GM19324 (cell line): ENCODE results near the gene MELK.

Experiments used
- ATAC-seq: cut with Tn5 transposase; IDR thresholded peaks from one replicate; pipeline ENCODE4 v1.9.1; 2021; ENCODE audit warnings: mild to moderate bottlenecking, moderate library complexity; ENCODE audit not compliant: unreplicated experiment, low FRiP score

Gene MELK

DNA sequence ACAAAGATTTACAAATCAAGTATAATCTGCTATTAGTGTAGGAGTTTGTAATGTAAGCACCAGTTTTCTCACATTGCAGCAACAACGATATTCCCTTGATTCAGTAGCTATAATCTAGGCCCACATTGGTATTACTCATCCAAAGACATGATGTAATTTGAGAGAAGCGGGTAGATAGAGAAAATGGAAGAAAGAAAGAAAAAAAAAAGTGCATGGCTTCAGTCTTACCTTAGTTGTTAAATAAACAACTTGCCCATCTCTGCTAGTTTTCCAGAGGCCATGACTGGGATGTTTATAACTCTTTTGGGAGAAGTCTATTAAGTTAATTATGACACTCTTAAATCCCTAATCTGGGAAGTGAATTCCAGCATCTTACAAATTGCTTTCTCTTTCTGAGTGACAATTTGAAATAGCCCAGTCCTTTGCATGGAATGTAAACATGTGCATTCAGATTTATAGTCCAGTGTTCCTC lies 2.8 kb downstream of the MELK start:
- no peak for ATAC-seq

DNA sequence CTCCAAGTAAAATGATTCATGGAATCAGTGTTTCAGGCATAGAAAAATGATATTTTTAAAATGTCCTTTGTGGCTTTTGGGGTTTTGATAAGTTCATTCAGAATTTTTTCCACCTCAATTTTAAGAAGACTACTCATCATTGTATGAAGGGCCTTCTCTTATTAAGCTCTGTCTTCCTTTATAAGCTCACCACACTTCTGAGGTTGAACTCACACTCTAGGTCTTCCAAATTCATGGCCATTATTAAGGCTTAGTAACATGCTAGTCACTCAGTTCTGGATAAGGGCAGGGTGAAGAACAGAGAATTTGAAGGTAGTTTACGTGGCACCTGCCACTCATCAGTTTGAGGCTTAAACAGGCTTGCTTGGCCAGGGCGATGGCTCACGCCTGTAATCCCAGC lies 4.2 kb downstream of the MELK start:
- no peak for ATAC-seq

DNA sequence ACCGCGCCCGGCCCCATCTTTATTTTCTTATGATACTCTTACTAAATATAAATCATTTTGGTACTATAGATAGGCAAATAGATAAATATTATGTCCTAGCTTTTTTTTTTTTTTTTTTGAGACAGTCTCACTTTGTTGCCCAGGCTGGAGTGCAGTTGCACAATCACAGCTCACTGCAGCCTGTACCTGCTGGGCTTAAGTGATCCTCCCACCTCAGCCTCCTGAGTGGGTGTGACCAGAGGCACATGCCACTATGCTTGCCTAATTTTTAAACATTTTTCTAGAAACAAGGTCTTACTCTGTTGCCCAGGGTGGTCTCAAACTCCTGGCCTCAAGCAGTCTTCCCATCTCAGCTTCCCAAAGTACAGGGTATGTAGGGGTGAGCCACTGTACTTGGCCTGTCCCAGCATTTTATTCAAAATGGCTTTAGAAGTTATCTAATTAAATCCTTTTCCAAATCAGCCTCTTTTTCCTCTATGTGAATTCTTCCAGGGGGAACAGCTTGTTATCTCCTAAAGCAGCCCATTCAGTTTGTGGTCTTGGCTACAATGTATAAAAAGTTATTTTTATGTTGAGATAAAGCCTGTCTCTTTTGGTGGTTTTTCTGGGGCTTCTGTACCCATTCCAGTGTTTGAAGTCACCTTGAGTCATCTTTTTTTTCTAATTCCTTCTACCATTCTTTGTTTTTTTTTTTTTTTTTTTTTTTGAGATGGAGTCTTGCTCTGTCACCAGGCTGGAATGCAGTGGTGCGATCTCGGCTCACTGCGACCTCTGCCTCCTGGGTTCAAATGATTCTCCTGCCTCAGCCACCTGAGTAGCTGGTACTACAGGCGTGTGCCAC lies 12.1 kb downstream of the MELK start:
- ATAC-seq: no peak

DNA sequence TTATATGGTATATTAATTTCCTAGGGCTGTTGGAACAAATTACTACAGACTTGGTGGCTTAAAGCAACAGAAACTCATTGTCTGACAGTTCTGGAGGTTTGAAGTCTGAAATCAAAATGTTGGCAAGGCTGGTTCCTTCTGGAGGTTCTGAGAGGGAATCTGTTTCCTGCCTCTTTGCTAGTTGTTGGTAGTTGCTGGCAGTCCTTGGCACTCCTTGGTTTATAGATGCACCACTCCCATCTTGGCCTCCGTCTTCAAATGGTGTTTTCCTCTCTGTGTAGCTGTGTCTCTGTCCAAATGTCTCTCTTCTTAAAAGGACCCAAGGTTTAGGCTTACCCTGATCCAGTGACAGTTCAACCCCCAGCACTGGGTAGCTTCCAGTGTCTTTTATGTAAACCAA lies 17.5 kb downstream of the MELK start:
- ATAC-seq: no peak

DNA sequence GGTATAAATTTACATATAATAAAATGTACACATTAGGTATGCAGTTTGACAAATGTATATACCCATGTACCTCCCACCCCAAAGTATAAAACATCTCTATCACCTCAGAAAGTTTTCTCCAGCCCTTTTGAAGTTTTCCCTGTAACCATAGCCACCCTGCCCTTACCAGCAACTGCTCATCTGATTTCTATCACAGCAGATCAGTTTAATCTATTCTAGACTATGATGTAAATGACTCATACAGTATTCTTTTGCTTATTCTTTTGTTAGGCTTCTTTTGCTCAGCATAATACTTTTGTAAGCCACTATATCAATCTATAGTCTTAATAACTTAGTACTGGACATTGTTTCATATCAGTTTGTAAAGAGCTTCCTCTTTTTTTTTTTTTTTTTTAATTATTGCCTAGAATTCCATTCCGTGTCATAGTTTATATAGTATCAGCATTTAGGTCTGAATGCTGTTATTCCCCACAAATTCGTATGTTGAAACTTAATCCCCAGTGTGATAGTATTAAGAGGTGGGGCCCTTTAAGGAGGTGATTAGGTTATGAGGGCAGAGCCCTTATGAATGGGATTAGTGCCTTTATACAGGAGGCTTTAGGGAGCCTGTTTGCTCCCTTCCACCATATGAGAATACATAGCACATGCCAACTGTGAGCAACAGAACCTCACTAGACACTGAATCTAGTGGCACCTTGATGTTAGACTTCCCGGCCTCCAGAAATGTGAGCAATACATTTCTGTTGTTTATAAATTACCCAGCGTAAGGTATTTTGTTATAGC lies 20.3 kb downstream of the MELK start:
- ATAC-seq: no peak

DNA sequence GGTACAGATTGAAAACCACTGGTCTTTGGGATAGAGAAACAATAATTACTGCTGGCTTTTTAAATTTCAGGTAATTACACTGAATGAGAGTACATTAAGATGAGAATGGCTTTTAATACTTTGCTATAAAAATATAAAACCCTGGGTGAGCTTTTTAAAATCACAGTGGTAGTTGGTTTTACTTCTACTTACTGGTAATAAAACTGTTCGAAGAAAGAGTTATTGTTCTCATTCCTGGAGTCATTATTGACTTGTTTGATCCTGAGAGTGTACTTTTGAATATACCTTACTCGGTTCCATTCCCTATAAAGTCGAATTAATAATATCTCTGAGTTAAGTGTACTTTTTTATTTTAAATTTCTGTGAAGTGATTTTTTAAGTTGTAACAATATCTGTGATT lies 21.5 kb downstream of the MELK start:
- ATAC-seq: no peak

DNA sequence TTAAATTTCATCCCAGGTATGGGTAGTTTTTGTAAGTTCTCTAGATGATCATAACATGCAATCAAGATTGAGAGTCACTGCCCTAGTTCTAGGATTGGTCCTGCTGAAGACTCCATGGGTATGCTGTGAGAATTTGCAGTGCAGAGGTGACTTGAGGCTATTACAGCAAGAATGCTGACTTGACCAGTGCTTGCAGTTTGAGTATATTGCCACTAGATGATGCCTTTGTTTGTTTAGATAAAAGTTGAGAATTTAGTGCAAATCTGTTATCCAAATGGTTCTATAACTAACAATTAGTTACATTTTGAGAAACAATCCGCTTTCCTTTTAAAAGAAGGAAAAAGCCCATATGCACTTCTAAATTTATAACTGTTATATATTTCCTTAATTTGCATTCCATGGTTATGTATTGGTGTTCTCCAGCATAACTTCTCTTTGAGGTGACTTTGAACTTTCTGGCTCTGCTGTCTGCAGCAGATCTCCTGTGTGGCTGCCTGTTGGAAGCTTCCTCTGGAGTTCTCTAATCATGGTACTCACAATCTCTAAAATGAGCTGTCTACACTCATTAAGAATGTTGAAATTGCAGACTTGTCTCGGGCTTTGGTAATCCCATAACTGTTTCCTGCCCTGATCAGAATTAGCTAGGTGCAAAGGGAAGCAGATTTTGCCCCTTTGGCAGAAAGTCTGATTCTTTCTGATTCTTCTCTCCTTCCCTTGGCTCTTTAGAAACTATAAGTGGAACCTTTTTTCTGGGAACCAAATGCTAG lies 24.9 kb downstream of the MELK start:
- ATAC-seq: no peak

DNA sequence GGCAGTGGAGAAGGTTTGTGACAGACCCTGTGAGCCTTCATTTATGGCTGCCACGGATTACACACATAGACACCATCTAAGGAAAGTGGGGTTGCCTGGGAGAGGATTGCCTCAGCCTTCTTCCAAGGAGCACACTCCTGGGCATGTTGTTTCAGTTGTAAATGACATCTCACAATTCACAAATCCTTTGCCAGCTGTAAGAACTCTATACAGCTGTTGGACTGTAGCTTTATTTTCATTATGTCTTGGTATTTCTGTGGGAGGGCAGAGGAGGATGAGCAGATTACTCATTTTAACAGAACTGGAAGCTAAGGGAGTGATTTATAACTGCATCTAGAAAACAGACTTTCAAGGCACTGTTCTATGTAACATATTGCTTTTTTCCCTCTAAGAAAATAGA lies 25.6 kb downstream of the MELK start:
- ATAC-seq: no peak

DNA sequence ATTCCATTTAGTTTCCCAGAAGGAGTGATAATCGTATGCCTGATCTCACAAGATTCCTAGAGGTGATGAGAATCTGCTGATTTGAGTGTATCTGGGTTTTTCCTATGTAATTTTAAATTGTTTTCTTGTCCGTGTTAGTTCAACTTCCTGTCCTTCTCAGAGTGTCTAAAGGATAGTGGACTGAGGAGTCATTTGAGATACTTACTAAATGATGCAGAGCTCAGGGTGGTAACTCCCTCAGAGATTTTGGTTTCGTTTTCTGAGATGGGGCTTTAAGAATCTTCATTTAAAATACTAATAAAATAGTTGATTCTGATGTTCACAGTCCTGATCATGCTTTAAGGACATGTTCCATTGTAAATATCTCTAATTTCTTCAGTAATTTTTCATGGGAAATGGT lies 30.3 kb downstream of the MELK start:
- no peak for ATAC-seq

DNA sequence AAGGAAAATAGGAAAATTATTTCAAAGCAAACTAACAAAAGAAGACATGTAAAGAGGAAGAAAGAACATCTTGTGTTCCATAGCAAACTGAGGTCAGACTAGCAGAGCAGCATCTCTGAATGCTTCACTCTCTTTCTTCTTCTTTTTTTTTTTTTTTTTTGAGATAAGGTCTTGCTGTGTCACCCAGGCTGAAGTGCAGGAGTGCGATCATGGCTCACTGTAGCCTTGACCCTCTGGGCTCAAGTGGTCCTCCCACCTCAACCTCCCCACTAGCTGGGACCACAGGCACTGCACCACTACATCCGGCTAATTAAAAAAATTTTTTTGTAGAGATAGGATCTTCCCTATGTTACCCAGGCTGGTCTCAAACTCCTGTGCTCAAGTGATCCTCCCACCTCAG lies 36.6 kb downstream of the MELK start:
- ATAC-seq: no peak

DNA sequence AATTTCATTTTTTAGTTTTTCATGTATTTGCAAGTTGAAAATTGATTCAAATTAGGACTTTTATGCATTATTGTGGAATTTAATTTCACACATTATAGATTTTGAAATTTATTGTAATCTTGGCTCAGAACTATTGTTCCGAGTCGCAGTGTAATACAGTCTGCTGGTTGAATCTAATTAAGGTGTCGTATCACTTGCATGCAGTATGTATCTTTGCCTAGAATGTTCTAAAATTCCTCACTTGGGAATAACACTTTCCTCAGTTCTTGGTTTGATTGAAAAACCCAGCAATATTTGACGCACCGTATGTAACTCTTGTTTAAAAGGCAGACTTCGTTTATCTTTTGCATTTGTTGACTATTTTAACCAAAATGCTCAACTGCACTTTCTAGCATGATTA lies 49.4 kb downstream of the MELK start:
- ATAC-seq: no peak

DNA sequence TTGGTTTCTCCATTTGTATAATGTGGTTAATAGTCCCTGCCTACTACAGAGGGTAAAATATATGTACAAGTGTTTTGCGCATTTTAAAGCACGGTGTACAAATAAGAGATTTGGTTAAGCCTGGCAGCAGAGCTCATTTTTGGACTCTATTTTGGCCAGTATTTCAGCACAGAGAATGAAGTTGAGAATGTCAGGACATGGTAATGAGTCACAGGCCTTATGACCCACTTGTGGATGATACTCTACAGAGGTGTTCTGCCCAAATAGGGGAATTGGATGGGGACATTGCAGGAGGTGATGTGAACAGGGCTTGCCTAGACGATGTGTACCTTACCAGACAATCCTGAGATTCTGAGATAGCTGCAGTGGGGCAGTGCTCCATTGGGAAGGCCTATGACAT lies 50.6 kb downstream of the MELK start:
- no peak for ATAC-seq

DNA sequence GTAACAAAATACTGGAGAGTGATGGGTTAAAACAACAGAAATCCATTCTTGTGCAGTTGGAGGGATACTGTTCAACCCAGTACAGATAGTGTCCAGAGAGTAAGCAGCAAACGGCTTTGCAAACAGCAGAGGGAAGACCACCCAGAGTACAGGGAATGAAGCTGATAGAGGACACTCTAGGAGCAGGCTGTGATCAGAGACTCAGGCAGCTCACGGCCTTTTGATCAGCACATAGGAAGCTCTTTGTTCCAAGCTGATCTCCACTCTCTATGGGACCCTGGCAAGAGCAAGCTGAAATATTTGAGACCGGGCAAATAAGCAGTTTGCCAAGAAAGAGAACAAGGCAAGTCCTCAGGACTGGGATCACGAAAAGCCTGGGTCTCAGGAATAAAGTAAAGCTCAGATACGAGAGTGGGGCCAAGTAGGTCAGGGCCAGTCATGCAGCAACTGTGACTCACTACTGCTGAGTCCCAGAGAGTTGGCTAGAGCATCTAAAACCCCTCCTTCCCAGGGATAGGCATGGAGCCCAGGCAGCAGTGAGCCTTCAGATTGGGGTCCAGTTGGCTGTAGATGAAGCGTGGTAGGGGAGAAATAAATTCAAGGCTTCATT lies 52.4 kb downstream of the MELK start:
- ATAC-seq: no peak

DNA sequence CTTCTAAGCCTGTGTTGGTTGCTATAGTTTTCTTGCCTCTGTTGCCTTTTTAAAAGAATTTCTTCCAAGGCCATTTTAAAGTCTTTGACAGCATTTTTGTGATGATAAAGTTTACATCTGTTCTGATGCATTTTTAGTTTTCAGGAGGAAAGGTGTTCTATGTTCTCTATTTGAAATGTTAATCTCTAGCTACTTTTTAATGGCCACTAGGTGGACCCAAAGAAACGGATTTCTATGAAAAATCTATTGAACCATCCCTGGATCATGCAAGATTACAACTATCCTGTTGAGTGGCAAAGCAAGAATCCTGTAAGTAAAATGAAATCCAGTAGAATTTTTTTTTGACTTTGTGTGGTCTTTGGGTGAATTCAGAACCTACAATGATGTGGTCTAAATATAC lies 60.2 kb downstream of the MELK start:
- ATAC-seq: no peak

DNA sequence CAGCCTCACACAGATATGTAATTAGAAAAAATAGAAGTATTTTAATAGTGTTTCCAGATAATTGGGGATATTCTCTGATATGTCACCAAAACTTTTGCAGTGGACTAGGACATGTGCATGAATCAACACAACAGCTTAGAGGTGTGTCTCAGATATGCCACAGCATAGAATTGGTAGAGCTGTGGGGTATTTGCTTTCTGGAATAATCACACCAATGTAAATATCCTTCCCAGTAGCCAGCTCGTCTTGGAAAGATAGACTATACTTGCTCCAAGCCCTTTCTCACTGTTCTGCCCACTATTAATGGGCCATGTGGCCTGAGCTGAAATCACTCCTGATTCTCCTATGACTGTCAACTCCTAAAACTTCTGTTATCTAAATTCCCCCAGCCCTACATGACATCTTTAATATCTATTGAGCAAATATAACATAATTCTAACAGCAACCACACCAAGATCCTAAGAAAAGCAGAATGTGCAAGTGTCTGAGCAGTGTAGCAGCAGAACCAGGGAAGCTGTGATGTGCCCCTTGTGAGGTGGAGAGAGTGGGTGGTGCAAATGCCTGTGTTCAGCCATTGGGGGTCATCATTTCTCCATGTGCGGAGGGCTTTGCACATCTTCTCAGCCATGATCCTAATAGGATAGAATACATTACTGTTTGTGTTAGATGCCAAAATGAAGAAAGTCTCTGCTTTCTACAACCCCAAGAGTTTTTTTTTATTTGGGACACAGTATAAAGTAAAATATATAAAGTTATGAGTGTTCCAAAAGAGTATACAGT lies 65.0 kb downstream of the MELK start:
- ATAC-seq: no peak

DNA sequence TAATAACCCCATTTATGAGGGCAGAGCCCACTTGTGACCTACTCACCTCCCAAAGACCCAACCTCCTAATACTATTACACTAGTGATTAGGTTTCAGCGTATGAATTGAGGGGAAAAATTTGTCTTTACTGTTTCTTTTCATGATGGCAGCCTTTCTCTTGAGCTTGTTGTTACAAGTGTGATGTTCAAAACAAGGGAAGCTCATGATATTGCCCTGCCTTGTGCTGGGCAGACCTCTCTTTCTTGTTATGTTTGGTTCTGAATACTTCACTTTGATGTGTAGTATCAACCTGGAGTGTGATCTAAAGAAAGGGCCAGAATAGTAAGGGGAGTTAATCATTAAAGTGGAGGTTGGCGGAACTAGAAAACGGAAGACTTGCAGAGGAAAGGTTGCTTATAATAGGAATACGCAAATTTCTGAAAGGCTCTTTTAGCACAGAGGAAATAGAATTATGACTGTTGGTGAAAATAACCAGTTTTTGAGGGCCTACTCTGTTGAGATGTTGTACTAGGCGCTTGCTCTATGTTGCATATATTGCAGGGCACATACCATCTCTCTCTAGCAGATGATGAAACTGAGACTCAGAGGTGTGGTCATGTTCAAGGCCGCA lies 68.2 kb downstream of the MELK start:
- ATAC-seq: peak; percentile 83

DNA sequence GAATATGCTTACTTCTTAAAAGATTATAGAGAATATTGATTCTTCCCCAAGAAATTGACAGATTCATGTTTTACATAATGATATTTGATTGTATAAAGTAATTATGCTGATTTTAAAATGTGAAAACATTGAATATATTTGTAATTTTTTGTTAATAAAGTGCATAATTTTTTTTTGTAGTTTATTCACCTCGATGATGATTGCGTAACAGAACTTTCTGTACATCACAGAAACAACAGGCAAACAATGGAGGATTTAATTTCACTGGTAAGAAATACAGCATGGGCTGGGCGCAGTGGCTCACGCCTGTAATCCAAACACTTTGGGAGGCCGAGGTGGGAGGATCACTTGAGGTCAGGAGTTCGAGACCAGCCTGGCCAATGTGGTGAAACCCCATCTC lies 70.1 kb downstream of the MELK start:
- no peak for ATAC-seq

DNA sequence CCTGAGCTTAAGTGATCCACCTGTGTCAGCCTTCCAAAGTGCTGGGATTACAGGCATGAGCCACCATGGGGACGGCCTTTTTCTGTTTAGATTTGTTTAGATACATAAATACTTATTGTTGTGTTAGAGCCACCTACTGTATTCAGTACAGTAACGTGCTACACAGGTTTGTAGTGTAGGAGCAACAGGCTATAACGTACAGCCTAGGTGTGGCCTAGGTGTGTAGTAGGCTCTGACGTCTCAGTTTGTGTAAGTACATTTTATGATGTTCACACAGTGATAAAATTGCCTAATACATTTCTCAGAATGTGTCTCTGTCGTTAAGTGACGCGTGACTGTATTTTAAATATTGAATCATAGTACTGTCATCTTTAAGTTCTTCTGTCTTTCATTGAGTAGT lies 84.1 kb downstream of the MELK start:
- no peak for ATAC-seq

DNA sequence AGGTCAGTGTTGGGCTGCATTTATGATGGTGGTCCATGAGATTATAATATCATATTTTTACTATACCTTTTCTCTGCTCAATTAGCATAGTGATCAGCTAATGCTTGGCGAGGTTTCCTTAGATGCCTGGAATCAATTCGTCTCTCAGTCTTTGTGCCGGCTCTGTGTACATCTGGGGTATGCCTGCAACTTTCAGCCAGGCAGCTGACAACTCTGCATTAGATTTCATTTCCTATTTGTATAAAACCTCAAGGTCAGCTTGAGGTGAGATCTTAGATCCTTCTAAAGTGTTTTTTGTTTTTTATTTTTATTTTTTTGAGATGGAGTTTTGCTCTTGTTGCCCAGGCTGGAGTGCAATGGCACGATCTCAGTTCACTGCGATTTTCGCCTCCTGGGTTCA lies 86.8 kb downstream of the MELK start:
- ATAC-seq: no peak

DNA sequence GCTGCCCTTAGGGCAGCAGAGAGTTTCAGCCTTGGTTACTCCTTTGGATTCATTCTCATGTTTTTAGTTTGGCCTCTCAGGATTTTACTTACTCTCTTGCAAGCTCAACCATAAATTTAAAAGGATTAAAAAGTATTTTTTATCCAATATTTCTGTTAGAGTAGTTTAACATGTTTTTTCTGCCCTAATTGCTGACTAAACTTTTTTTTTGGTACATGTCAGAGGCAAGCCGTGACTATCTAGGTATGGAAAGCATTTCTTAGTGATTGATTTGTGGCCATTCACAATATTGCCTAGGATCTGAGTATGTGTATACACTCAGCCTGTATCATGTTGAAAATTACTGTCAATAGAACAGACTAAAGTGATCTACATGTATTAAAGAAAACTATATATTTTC lies 92.1 kb downstream of the MELK start:
- ATAC-seq: no peak
